Measurements from ENCODE around the gene ANKS1A.

GRCh38 chr6:34900321-34901031 is 11.4 kb downstream of the ANKS1A start:
- no peak for TF ChIP-seq CTCF (conservative IDR thresholded peaks at IDR 0.05)
- TF ChIP-seq ZFX (IDR thresholded peaks at IDR 0.05), result no peak

Measured in C4-2B (cell line).